ENCODE data around the gene CYSTM1. TPM values are rescaled to one million over a fixed set of nuclear protein-coding genes. Genes with fewer than 3 reads are reported as not detected.

CYSTM1 gene
- total RNA-seq, 2 experiments from 2014 or later = 7.2 to 7.4 TPM

GRCh38 chr5:140189977-140190871, 15.2 kb downstream of the CYSTM1 start:
- no peak for ATAC-seq (ENCODE audit: poor library complexity)
- H3K36me3 ChIP-seq (ENCODE audit: insufficient read depth, low read length) = no peaks in the 10 kb centered on the region
- intact Hi-C loops (cut with DNase I, micrococcal nuclease) = no loop called here
- ChIA-PET CTCF (no interaction called here), POLR2A (interaction anchor here (0.7 kb wide), 1 partner anchor 83 kb away, joined by 3 read pairs; no protein-coding TSS in a partner anchor)
- Mint-ChIP-seq H3K9me3 (no peaks in the 10 kb centered on the region), H3K4me1 (ENCODE audit: low read depth) (no peaks in the 10 kb centered on the region), H3K27ac (no peak overlapping the region), H3K4me3 (no peak overlapping the region), H3K36me3 (ENCODE audit: low read depth) (no peaks in the 10 kb centered on the region), H3K27me3 (no peaks in the 10 kb centered on the region)
- peaks cover 0 to 3% of the 10 kb centered on the region in 2 experiments for H3K9me3 ChIP-seq (ENCODE audit: control insufficient read depth in 1 of 2, insufficient read depth in 1 of 2, low read length in 2 of 2)
- no peaks in the 10 kb centered on the region for H3K27me3 ChIP-seq (ENCODE audit: control insufficient read depth in 1 of 2, insufficient read depth in 2 of 2, low read length in 2 of 2)
- H3K4me3 ChIP-seq (ENCODE audit: low read length) = no peak overlapping the region
- peaks cover 2% of the 10 kb centered on the region for H3K4me1 ChIP-seq (ENCODE audit: insufficient read depth, low read length)
- no peak overlapping the region for H3K27ac ChIP-seq (ENCODE audit: low read depth in 1 of 2, low read length in 2 of 2)
- TF ChIP-seq, protein P1, sequence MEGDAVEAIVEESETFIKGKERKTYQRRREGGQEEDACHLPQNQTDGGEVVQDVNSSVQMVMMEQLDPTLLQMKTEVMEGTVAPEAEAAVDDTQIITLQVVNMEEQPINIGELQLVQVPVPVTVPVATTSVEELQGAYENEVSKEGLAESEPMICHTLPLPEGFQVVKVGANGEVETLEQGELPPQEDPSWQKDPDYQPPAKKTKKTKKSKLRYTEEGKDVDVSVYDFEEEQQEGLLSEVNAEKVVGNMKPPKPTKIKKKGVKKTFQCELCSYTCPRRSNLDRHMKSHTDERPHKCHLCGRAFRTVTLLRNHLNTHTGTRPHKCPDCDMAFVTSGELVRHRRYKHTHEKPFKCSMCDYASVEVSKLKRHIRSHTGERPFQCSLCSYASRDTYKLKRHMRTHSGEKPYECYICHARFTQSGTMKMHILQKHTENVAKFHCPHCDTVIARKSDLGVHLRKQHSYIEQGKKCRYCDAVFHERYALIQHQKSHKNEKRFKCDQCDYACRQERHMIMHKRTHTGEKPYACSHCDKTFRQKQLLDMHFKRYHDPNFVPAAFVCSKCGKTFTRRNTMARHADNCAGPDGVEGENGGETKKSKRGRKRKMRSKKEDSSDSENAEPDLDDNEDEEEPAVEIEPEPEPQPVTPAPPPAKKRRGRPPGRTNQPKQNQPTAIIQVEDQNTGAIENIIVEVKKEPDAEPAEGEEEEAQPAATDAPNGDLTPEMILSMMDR (IDR thresholded peaks at IDR 0.05) = no peak
- DNase-seq = no peak

GRCh38 chr5:140190872-140191218, 15.9 kb downstream of the CYSTM1 start:
- H3K4me1 ChIP-seq (ENCODE audit: insufficient read depth, low read length) = peaks cover 2% of the 10 kb centered on the region
- Mint-ChIP-seq H3K4me1 (ENCODE audit: low read depth) (no peaks in the 10 kb centered on the region), H3K9me3 (no peaks in the 10 kb centered on the region), H3K36me3 (ENCODE audit: low read depth) (no peaks in the 10 kb centered on the region), H3K27ac (no peak overlapping the region), H3K27me3 (no peaks in the 10 kb centered on the region), H3K4me3 (no peak overlapping the region)
- CTCF ChIA-PET = interaction anchor here (0.6 kb wide), 1 partner anchor 204 kb away, joined by 5 read pairs; no protein-coding TSS in a partner anchor
- POLR2A ChIA-PET = interaction anchor here (0.7 kb wide), 1 partner anchor 83 kb away, joined by 3 read pairs; no protein-coding TSS in a partner anchor
- no peak overlapping the region for H3K4me3 ChIP-seq (ENCODE audit: low read length)
- DNase-seq (no peak), ATAC-seq (ENCODE audit: poor library complexity) (no peak)
- TF ChIP-seq, protein P1 (IDR thresholded peaks at IDR 0.05) = no peak
- H3K27me3 ChIP-seq (ENCODE audit: control insufficient read depth in 1 of 2, insufficient read depth in 2 of 2, low read length in 2 of 2) = no peaks in the 10 kb centered on the region
- H3K36me3 ChIP-seq (ENCODE audit: insufficient read depth, low read length) = no peaks in the 10 kb centered on the region
- H3K27ac ChIP-seq (ENCODE audit: low read depth in 1 of 2, low read length in 2 of 2) = no peak overlapping the region
- H3K9me3 ChIP-seq (ENCODE audit: control insufficient read depth in 1 of 2, insufficient read depth in 1 of 2, low read length in 2 of 2) = peaks cover 0 to 3% of the 10 kb centered on the region in 2 experiments
- intact Hi-C loops (cut with DNase I, micrococcal nuclease) = no loop called here

DNA sequence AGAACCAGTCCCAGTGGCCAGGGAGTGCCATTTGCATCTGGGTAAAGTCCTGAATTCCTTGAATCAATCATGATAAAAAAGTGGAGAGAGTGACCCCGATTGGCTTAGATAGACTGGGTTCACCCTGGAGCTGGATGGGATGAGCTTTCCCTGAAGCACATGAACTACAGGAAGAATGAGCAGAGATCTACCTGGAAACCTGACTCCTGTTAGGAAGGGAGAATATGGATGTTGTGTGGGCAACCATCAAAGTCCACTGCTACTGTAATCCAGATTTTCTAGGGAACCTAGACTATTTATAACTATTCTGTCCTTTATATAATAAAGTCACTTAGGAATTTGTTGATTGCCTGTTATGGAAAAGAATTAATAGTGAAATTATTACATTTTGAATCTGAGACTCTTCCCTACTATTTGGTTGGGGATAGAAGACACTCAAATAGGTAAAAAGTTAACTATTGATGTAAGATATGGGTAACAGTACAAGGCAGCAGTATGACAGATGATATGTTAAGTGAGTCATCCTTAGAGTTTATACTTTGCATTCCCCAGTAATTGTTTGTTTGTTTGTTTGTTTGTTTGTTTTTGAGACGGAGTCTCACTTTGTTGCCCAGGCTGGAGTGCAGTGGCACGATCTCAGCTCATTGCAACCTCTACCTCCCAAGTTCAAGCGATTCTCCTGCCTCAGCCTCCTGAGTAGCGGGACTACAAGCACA, 17.9 kb downstream of the CYSTM1 start:
- Histone ChIP-seq H3K27ac (ENCODE audit: low read depth in 1 of 2, low read length in 2 of 2) (no peak overlapping the region), H3K9me3 (ENCODE audit: control insufficient read depth in 1 of 2, insufficient read depth in 1 of 2, low read length in 2 of 2) (peaks cover 0 to 3% of the 10 kb centered on the region in 2 experiments), H3K4me3 (ENCODE audit: low read length) (no peak overlapping the region), H3K4me1 (ENCODE audit: insufficient read depth, low read length) (peaks cover 2% of the 10 kb centered on the region), H3K27me3 (ENCODE audit: control insufficient read depth in 1 of 2, insufficient read depth in 2 of 2, low read length in 2 of 2) (no peaks in the 10 kb centered on the region), H3K36me3 (ENCODE audit: insufficient read depth, low read length) (no peaks in the 10 kb centered on the region)
- ChIA-PET CTCF (no interaction called here), POLR2A (no interaction called here)
- TF ChIP-seq, protein P1 (IDR thresholded peaks at IDR 0.05) = no peak
- H3K36me3 Mint-ChIP-seq (ENCODE audit: low read depth) = no peaks in the 10 kb centered on the region
- DNase-seq (no peak), ATAC-seq (ENCODE audit: poor library complexity) (no peak)
- no peak overlapping the region for H3K27ac Mint-ChIP-seq
- no peaks in the 10 kb centered on the region for H3K4me1 Mint-ChIP-seq (ENCODE audit: low read depth)
- no peak overlapping the region for H3K4me3 Mint-ChIP-seq
- no peaks in the 10 kb centered on the region for H3K9me3 Mint-ChIP-seq
- intact Hi-C loops (cut with DNase I, micrococcal nuclease) = no loop called here
- no peaks in the 10 kb centered on the region for H3K27me3 Mint-ChIP-seq
